Measurements from ENCODE around the gene MTHFR.

Gene MTHFR

GRCh38 chr1:11783556-11783955, 22.2 kb downstream of the MTHFR start:
- no peak for DNase-seq (ENCODE audit: insufficient read length, low spot score)
- FAIRE-seq = no peak

DNA sequence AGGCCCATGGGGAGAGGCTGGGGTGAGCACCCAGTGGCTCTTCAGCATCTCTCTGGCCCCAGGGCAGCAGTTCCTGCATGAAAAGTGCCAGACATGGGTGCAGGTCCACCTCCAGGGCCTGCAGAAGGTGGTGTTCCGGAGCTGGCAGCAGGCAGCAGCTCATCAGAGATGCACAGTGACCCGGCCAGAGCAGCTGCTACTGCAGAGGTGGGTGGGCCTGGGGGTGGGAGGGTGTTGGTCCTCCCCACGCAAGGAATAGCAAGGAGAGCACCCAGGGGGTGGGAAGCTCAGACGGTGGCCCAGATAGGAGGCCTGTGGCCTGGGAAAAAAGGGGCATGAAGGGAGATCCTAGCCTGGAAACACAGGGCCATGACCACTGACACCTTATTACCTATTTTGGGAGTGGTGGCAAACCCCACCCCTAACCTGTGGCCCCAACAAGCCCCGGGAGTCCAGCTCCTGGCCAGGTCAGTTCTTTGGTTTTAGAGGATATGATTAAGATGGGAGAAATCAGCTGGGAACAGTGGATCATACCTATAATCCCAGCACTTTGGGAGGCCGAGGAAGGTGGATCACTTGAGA, 23.5 kb downstream of the MTHFR start:
- FAIRE-seq (no peak), DNase-seq (ENCODE audit: insufficient read length, low spot score) (no peak)

DNA sequence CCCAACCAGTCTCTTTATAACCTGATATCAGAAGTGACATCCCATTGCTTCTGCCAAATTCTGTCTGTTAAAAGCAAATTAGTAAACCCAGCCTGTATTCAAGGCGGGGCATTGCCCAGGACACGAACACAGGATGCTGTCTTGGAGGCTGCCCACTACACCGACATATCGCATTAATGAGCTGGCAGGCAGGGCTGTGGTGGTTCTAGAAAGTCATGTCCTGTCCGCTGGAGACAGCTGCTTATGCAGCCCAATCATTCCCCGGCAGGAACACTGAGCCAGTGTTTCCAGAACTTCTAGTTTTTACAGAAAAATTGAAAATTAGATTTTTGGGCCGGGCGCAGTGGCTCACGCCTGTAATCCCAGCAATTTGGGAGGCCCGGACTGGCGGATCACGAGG, 24.5 kb downstream of the MTHFR start:
- FAIRE-seq = no peak
- DNase-seq (ENCODE audit: insufficient read length, low spot score) = no peak

GRCh38 chr1:11780380-11781147, 25.2 kb downstream of the MTHFR start:
- FAIRE-seq = no peak
- DNase-seq (ENCODE audit: insufficient read length, low spot score) = no peak

DNA sequence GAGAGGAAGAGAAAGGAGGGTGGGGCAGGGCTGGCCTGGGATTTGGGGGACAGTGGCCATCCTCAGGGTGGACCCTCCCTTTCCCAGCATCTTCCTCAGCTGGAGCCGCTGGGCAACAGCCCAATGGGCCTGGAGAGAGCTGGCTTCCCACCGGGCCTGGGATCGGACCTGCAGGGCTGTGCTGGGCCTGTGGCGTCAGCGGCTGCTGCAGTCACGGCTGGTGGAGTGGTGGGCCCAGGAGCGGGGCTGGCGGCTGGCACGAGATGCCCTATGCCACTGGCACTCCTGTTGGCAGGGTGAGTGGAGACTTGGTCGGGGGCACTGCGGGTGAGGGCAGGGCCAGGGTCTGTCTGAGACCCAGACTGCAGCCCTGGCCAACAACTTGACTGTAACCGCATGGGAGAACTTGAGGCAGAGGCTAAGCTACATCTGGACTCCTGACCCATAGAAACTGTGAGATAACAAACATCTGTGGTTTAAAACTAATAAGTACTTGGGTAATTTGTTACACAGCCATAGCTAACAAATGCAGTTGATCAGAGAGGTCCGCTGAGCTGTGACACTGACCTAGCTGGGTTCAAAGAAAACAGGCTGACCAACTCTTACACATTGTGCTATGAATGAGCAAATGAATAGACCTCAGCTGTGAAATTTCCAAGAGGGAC, 25.9 kb downstream of the MTHFR start:
- no peak for DNase-seq (ENCODE audit: insufficient read length, low spot score)

GRCh38 chr1:11778844-11779623, 26.7 kb downstream of the MTHFR start:
- no peak for FAIRE-seq
- no peak for DNase-seq (ENCODE audit: insufficient read length, low spot score)

More for the DNA sequence above, 25.9 kb downstream of the MTHFR start:
- FAIRE-seq = no peak

GRCh38 chr1:11778336-11778735, 27.4 kb downstream of the MTHFR start:
- FAIRE-seq = no peak
- no peak for DNase-seq (ENCODE audit: insufficient read length, low spot score)

DNA sequence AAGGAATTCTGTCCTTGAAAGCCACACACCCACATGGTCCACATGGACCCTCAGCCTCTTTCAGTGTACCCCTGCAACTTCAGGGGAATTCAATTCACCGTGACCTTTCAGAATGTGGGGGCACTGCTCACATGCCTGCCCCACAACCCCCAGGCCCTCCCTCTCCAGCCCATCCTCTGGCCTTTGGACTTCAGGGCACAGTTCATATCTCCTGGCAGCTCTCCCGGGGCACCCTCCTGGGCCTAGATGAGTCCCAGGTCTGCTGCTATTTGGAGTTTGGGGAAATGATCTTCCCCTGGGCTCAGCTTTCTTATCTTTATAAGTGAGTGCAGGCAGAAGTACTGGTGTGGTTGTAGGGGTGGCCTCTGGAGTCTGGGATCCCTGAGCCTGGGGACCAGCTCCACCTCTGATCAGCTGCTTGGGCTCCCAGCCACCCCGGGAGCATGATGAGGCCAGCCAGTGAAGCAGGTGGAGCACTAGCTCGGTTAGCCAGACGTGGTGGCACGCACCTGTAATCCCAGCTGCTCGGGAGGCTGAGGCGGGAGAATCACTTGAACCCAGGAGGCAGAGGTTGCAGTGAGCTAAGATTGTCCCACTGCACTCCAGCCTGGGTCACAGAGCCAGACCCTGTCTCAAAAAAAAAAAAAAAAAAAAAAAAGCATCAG, 28.0 kb downstream of the MTHFR start:
- FAIRE-seq (no peak), DNase-seq (ENCODE audit: insufficient read length, low spot score) (no peak)

DNA sequence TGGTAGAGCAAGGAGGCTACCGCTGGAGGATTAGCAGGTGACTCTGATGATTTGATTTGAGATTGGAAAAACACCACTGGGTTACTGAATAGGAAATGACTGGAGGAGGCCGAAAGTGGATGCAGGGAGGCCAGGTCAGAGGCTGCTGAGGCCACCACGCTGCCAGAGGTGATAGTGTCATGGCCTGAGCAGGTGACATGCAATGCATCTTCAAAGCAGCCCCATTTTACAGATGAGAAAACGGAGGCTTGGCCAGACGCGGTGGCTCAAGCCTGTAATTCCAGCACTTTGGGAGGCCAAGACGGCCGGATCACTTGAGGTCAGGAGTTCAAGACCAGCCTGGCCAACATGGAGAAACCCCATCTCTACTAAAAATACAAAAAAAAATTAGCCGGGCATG, 31.0 kb downstream of the MTHFR start:
- FAIRE-seq (no peak), DNase-seq (ENCODE audit: insufficient read length, low spot score) (no peak)

GRCh38 chr1:11772458-11772857, 33.3 kb downstream of the MTHFR start:
- FAIRE-seq (no peak), DNase-seq (ENCODE audit: insufficient read length, low spot score) (no peak)

DNA sequence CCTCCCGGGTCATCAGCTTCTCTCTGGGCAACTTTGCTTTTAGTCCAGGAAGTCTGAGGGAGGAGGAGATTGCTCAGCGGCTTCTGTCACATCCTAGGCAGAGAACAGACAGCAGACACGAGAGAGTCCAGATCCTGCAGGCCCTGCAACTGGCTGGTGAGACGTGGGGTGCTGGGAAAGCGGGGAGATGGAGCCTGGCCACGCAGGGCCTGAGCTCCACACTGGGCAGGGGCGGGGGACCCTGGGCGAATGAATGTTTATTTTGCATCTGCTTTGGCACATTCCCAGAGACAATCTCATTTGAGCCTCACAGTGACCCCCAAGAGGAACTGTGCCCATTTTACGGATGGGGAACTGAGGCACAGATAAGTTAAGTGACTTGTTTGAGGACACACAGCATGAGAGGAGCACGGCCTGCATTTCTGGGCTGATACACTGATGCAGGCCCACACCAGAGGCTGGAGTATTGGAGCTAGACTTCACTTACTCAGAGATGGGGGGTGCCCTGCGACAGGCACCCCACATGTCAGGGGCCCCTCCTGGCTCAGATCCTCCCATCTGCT, 34.2 kb downstream of the MTHFR start:
- no peak for DNase-seq (ENCODE audit: insufficient read length, low spot score)

GRCh38 chr1:11770011-11770410, 35.8 kb downstream of the MTHFR start:
- FAIRE-seq = no peak

More for the DNA sequence above, 34.2 kb downstream of the MTHFR start:
- FAIRE-seq = no peak

DNA sequence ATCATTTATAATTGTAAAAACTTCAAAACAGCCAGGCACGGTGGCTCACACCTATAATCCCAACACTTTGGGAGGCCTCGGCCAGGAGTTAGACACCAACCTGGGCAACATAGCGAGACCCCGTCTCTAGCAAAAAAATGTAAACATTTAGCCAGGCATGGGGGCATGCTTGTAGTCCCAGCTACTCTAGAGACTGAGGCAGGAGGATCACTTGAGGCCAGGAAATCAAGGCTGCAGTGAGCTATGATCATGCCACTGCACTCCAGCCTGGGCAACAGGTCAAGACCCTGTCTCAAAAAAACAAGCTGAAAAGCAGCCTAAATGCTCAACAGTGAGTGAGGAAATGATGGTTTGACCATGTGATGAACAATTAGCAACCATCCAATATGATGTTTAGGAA, 36.5 kb downstream of the MTHFR start:
- no peak for FAIRE-seq

More at GRCh38 chr1:11770011-11770410, 35.8 kb downstream of the MTHFR start:
- DNase-seq (ENCODE audit: insufficient read length, low spot score) = no peak

GRCh38 chr1:11768821-11769220, 36.9 kb downstream of the MTHFR start:
- DNase-seq (ENCODE audit: insufficient read length, low spot score) (no peak), FAIRE-seq (no peak)

More for the DNA sequence above, 36.5 kb downstream of the MTHFR start:
- no peak for DNase-seq (ENCODE audit: insufficient read length, low spot score)

- FAIRE-seq = no peak
- DNase-seq (ENCODE audit: insufficient read length, low spot score) = no peak
These were observed 37.7 kb downstream of the MTHFR start for GRCh38 chr1:11767922-11768704.

DNA sequence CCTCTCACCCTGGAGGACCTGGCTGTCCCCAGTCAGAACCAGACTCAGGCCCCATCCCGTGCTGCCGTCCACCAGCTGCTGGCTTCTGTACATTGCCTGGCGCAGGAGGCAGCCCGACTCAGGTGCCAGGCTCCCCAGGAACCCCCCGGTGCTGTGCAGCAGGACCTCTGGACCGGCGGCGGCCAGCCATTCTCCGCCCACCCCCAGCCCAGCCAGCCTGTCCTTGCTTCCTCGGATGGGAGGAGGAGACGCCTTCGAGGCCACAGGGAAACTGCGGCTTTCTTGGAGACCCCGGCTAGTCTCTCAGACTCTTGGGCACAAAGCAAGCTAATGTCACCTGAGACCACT, 39.4 kb downstream of the MTHFR start:
- no peak for FAIRE-seq
- no peak for DNase-seq (ENCODE audit: insufficient read length, low spot score)

DNA sequence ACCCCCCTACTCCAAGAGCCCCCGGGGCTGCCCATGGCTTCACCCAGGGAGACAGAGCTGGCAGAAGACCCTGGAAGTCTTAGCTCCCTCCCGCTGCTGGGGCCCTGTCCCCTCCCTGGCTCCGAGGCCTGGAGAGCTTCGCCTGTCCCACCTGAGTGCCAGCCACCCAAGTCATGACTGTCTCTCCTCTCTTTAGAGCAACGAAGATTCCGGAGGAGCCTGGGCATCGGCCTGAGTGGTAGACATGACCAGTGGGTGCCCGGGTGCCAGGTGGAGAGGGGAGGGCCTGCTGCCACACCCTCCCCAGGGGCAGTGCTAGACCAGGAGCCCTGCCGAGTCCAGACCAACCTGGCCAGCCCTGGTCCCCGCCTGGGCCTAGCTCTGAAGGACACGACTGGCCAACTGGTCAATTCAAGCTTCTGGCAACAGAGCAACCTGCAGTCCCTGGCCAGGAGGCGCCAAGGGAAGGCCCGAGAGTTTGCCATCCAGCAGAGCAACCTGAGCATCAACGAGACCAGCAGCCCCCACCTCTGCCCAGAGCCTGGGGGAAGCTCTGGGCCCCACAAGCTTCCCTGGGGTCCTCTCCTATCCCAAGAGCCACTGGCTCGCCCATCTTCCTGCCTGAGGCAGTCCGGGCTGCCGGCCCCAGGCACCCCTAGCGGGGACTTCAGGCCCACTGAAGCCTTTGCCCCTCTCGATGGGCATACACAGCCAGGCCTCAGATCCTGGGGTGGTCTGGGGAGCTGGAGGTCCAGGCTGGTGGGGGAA, 39.9 kb downstream of the MTHFR start:
- DNase-seq (ENCODE audit: insufficient read length, low spot score) = no peak
- FAIRE-seq = no peak

DNA sequence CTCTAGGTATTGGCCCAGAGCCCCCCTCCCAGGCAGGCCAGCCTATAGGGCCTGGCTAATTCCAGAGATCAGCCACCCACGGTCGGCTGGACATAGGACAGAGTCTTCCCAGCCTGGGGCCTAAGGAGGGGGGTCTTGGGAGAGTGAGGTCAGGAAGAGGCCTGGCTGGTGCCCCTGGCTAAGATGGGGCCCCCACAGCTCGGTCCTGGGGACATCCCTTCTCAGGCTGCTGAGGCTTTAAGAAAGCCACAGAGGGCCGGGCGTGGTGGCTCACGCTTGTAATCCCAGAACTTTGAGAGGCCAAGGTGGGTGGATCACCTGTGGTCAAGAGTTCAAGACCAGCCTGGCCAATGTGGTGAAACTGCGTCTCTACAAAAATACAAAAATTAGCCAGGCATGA, 41.2 kb downstream of the MTHFR start:
- no peak for FAIRE-seq
- no peak for DNase-seq (ENCODE audit: insufficient read length, low spot score)

- DNase-seq (ENCODE audit: insufficient read length, low spot score) = no peak
- FAIRE-seq = no peak
These were observed 41.6 kb downstream of the MTHFR start for GRCh38 chr1:11764115-11764514.

Data from GM19239 (cell line).